MM.1S (cell line): Measurements from ENCODE around the gene IL1R2.
"Not testable (repeated sequence)": the region's sequence is repeated elsewhere in the genome, so short reads cannot be mapped to it uniquely, and the experiment has no call there.

Experiments
- DNase-seq: peaks from one replicate; pipeline ENCODE4 v3.0.0-alpha.2; 2015
- H2AFZ ChIP-seq: fragments of 300-600 bp; sonication (generic); 2 replicates; pipeline ENCODE4 v1.6.0; 2016; ENCODE audit warnings: antibody characterized with exemption, low read length
- H3F3A ChIP-seq: fragments of 300-600 bp; sonication (generic); 2 replicates; pipeline ENCODE4 v1.6.1; 2016; ENCODE audit warnings: mild to moderate bottlenecking, antibody characterized with exemption, low read length, moderate library complexity, mixed read lengths; ENCODE audit not compliant: insufficient read depth
- H3K27ac ChIP-seq: fragments of 300-600 bp; sonication (generic); 2 replicates; pipeline ENCODE4 v1.5.1; 2016; ENCODE audit warnings: mild to moderate bottlenecking, low read length
- H3K27me3 ChIP-seq: fragments of 300-600 bp; sonication (generic); replicated peaks from 2 replicates; pipeline ENCODE4 v1.6.0; 2016; ENCODE audit warnings: low read length; ENCODE audit not compliant: insufficient read depth
- H3K36me3 ChIP-seq: fragments of 300-600 bp; sonication (generic); replicated peaks from 2 replicates; pipeline ENCODE4 v1.6.1; 2016; ENCODE audit warnings: mild to moderate bottlenecking, low read length, mixed read lengths; ENCODE audit not compliant: insufficient read depth
- H3K4me1 ChIP-seq: fragments of 300-600 bp; sonication (generic); 2 replicates; pipeline ENCODE4 v1.6.1; 2016; ENCODE audit warnings: low read length, mixed read lengths
- H3K4me2 ChIP-seq: fragments of 300-600 bp; sonication (generic); 2 replicates; pipeline ENCODE4 v1.6.0; 2016; ENCODE audit warnings: low read depth, low read length
- H3K4me3 ChIP-seq: fragments of 300-600 bp; sonication (generic); 2 replicates; pipeline ENCODE4 v1.5.1; 2016; ENCODE audit warnings: low read length, mixed read lengths
- H3K79me2 ChIP-seq: fragments of 300-600 bp; sonication (generic); 2 replicates; pipeline ENCODE4 v1.6.1; 2016; ENCODE audit warnings: mixed run types, low read length, mixed read lengths
- H3K9ac ChIP-seq: fragments of 300-600 bp; sonication (generic); 2 replicates; pipeline ENCODE4 v1.6.1; 2016; ENCODE audit warnings: low read length, mixed read lengths
- H3K9me2 ChIP-seq: fragments of 300-600 bp; sonication (generic); replicated peaks from 2 replicates; pipeline ENCODE4 v1.6.1; 2016; ENCODE audit warnings: mild to moderate bottlenecking, low read length, mixed read lengths; ENCODE audit not compliant: insufficient read depth
- H3K9me3 ChIP-seq: fragments of 300-600 bp; sonication (generic); replicated peaks from 2 replicates; pipeline ENCODE4 v1.6.1; 2016; ENCODE audit warnings: mild to moderate bottlenecking, low read length, mixed read lengths; ENCODE audit not compliant: insufficient read depth
- H4K20me1 ChIP-seq: fragments of 300-600 bp; sonication (generic); 2 replicates; pipeline ENCODE4 v1.6.1; 2016; ENCODE audit warnings: mild to moderate bottlenecking, low read length, moderate library complexity, mixed read lengths; ENCODE audit not compliant: insufficient read depth
- CTCF ChIP-seq: fragments of 300-600 bp; sonication (generic); IDR thresholded peaks from 2 replicates; pipeline ENCODE4 v1.5.1; 2016; ENCODE audit warnings: antibody characterized with exemption, low read length, mixed read lengths
- EZH2 ChIP-seq: fragments of 300-600 bp; sonication (generic); optimal IDR thresholded peaks from 2 replicates; pipeline ENCODE3; 2017; ENCODE audit warnings: low read depth, mild to moderate bottlenecking, antibody characterized with exemption, low read length, mixed read lengths
- EZH2phosphoT487 ChIP-seq: fragments of 300-600 bp; sonication (generic); IDR thresholded peaks from 2 replicates; pipeline ENCODE4 v1.6.1; 2018; ENCODE audit warnings: antibody characterized with exemption, low read length

Gene IL1R2

GRCh38 chr2:102001767-102002142, 10.0 kb downstream of the IL1R2 start:
- no peaks in the 10 kb centered on the region for H3K79me2 ChIP-seq
- no peak overlapping the region for H3K4me2 ChIP-seq
- H3K27me3 ChIP-seq: no peaks in the 10 kb centered on the region
- no peaks in the 10 kb centered on the region for H3F3A ChIP-seq
- TF ChIP-seq EZH2phosphoT487: no peak
- no peak for TF ChIP-seq CTCF
- TF ChIP-seq EZH2: no peak
- H3K27ac ChIP-seq: no peak overlapping the region
- no peaks in the 10 kb centered on the region for H3K4me1 ChIP-seq
- H2AFZ ChIP-seq: no peak overlapping the region
- no peak for DNase-seq
- no peak overlapping the region for H3K9ac ChIP-seq
- no peaks in the 10 kb centered on the region for H4K20me1 ChIP-seq
- H3K36me3 ChIP-seq: no peaks in the 10 kb centered on the region
- no peaks in the 10 kb centered on the region for H3K9me2 ChIP-seq
- no peaks in the 10 kb centered on the region for H3K9me3 ChIP-seq
- no peak overlapping the region for H3K4me3 ChIP-seq

DNA sequence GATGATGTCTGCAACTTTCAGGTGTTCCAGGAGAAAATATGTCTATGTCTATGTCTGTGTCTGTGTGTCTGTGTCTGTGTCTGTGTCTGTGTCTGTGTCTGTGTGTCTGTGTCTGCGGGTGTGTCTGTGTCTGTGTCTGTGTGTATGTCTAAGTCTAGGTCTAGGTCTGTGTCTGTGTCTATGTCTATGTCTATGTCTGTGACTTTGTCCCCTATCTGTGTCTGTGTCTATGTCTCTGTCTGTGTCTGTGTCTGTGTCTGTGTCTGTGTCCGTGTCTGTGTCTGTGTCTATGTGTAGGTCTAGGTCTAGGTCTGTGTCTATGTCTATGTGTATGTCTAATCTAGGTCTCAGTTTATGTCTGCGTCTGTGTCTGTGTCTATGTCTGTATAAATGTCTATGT, 10.5 kb downstream of the IL1R2 start:
- no peaks in the 10 kb centered on the region for H3K9me2 ChIP-seq
- no peaks in the 10 kb centered on the region for H3K4me1 ChIP-seq
- TF ChIP-seq EZH2 (no peak), EZH2phosphoT487 (no peak), CTCF (no peak)
- no peaks in the 10 kb centered on the region for H4K20me1 ChIP-seq
- no peak for DNase-seq
- H3K27ac ChIP-seq: no peak overlapping the region
- no peaks in the 10 kb centered on the region for H3K9me3 ChIP-seq
- no peak overlapping the region for H3K9ac ChIP-seq
- no peaks in the 10 kb centered on the region for H3F3A ChIP-seq
- H3K4me2 ChIP-seq: no peak overlapping the region
- H2AFZ ChIP-seq: no peak overlapping the region
- H3K27me3 ChIP-seq: no peaks in the 10 kb centered on the region
- H3K79me2 ChIP-seq: no peaks in the 10 kb centered on the region
- no peaks in the 10 kb centered on the region for H3K36me3 ChIP-seq
- no peak overlapping the region for H3K4me3 ChIP-seq

DNA sequence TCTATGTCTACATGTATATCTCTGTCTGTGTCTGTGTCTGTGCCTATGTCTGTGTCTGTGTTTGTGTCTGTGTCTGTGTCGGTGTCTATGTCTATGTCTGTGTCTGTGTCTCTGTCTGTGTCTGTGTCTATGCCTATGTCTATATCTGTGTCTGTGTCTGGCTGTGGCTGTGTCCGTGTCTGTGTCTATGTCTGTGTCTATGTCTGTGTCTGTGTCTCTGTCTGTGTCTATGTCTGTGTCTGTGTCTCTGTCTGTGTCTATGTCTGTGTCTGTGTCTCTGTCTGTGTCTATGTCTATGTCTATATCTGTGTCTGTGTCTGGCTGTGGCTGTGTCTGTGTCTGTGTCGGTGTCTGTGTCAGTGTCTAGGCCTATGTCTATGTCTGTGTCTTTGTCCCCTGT, 11.1 kb downstream of the IL1R2 start:
- not testable (repeated sequence) for H3K9me3 ChIP-seq, H3K27ac ChIP-seq, H3F3A ChIP-seq, H3K4me2 ChIP-seq, H3K79me2 ChIP-seq, H3K9ac ChIP-seq, H4K20me1 ChIP-seq, DNase-seq, H3K4me3 ChIP-seq, H3K4me1 ChIP-seq, H3K27me3 ChIP-seq, H3K9me2 ChIP-seq, H2AFZ ChIP-seq, H3K36me3 ChIP-seq

GRCh38 chr2:102003696-102004095, 11.9 kb downstream of the IL1R2 start:
- no peak overlapping the region for H3K4me3 ChIP-seq

More at GRCh38 chr2:102003696-102004095, 11.9 kb downstream of the IL1R2 start:
- no peak overlapping the region for H3K4me2 ChIP-seq
- no peaks in the 10 kb centered on the region for H3K9me2 ChIP-seq
- H2AFZ ChIP-seq: no peak overlapping the region
- no peak for DNase-seq
- H3K36me3 ChIP-seq: no peaks in the 10 kb centered on the region
- H3K27ac ChIP-seq: no peak overlapping the region
- H3K9ac ChIP-seq: no peak overlapping the region
- TF ChIP-seq CTCF: no peak
- no peak for TF ChIP-seq EZH2phosphoT487
- no peak for TF ChIP-seq EZH2
- no peaks in the 10 kb centered on the region for H3F3A ChIP-seq
- H4K20me1 ChIP-seq: no peaks in the 10 kb centered on the region
- H3K79me2 ChIP-seq: no peaks in the 10 kb centered on the region
- no peaks in the 10 kb centered on the region for H3K9me3 ChIP-seq
- H3K4me1 ChIP-seq: no peaks in the 10 kb centered on the region
- no peaks in the 10 kb centered on the region for H3K27me3 ChIP-seq
